Vagina (tissue), 2 donors: Measurements from ENCODE around the gene GHDC.

Source experiments
- POLR2A ChIP-seq, 2 donors: fragments of 450-650 bp; IDR thresholded peaks; one replicate each; pipeline ENCODE4 v1.6.1; 2017; ENCODE audit warnings: antibody characterized with exemption in 2 of 2, mild to moderate bottlenecking in 2 of 2, moderate library complexity in 2 of 2
- POLR2AphosphoS5 ChIP-seq, 2 donors: sonication (generic); formaldehyde crosslinking; IDR thresholded peaks; one replicate each; pipeline ENCODE4 v1.9.0; 2017; ENCODE audit warnings: antibody characterized with exemption in 2 of 2, mild to moderate bottlenecking in 2 of 2, low read depth in 1 of 2; ENCODE audit not compliant: insufficient read depth in 1 of 2
- TF ChIP-seq, protein P1 (sequence below), 3 experiments: fragments of 450-650 bp in 2 of 3; fragments of 200-600 bp in 1 of 3; sonication (generic) in 1 of 3; IDR thresholded peaks; one replicate each; pipeline ENCODE4 v1.5.1; 2017 to 2019; ENCODE audit warnings: antibody characterized with exemption in 3 of 3, mild to moderate bottlenecking in 2 of 3, moderate library complexity in 2 of 3

DNA sequence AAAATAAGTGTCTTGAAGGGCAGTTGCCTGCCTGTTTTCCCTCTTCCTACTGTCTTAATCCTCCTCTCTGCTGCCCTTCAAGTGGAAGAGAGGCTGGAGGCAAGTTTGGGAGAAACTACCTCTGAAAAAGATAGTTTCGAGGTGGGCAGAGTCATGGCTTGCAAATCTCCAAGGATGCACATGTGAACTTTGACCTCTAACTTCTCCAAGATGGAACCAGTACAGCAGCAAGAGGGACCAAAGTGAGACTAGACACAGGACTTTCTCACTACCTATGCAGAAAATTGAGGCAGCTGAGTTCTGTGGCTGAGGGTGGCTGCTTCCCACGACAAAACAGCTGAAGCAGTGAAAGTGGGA is 12.5 kb downstream of the GHDC start:
- TF ChIP-seq, protein P1, sequence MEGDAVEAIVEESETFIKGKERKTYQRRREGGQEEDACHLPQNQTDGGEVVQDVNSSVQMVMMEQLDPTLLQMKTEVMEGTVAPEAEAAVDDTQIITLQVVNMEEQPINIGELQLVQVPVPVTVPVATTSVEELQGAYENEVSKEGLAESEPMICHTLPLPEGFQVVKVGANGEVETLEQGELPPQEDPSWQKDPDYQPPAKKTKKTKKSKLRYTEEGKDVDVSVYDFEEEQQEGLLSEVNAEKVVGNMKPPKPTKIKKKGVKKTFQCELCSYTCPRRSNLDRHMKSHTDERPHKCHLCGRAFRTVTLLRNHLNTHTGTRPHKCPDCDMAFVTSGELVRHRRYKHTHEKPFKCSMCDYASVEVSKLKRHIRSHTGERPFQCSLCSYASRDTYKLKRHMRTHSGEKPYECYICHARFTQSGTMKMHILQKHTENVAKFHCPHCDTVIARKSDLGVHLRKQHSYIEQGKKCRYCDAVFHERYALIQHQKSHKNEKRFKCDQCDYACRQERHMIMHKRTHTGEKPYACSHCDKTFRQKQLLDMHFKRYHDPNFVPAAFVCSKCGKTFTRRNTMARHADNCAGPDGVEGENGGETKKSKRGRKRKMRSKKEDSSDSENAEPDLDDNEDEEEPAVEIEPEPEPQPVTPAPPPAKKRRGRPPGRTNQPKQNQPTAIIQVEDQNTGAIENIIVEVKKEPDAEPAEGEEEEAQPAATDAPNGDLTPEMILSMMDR (IDR thresholded peaks at IDR 0.05), result no peak
- TF ChIP-seq POLR2A (IDR thresholded peaks at IDR 0.05) (no peak), POLR2AphosphoS5 (IDR thresholded peaks at IDR 0.05; ENCODE audit: insufficient read depth in 1 of 2, low read depth in 1 of 2) (no peak)
